Measurements from ENCODE around the gene SCYGR7.
"Not testable (repeated sequence)": the region's sequence is repeated elsewhere in the genome, so short reads cannot be mapped to it uniquely, and the experiment has no call there.

SCYGR7 gene

GRCh38 chr2:227756261-227756660, 28.1 kb downstream of the SCYGR7 start:
- in situ Hi-C loops (cut with MboI; ENCODE audit: low sequenced_read_pairs) = not testable (repeated sequence)

GRCh38 chr2:227759411-227760118, 31.4 kb downstream of the SCYGR7 start:
- in situ Hi-C loops (cut with MboI; ENCODE audit: low sequenced_read_pairs) = no loop called here

- in situ Hi-C loops (cut with MboI; ENCODE audit: low sequenced_read_pairs) = no loop called here
Measured at GRCh38 chr2:227761740-227762476, 33.8 kb downstream of the SCYGR7 start.

GRCh38 chr2:227765788-227766372, 37.7 kb downstream of the SCYGR7 start:
- in situ Hi-C loops (cut with MboI; ENCODE audit: low sequenced_read_pairs) = no loop called here

- in situ Hi-C loops (cut with MboI; ENCODE audit: low sequenced_read_pairs) = no loop called here
Measured at GRCh38 chr2:227766373-227766883, 38.3 kb downstream of the SCYGR7 start.

GRCh38 chr2:227767830-227768229, 39.7 kb downstream of the SCYGR7 start:
- in situ Hi-C loops (cut with MboI; ENCODE audit: low sequenced_read_pairs) = no loop called here

- in situ Hi-C loops (cut with MboI; ENCODE audit: low sequenced_read_pairs) = no loop called here
Measured at GRCh38 chr2:227772197-227772661, 44.1 kb downstream of the SCYGR7 start.

GRCh38 chr2:227772932-227773331, 44.8 kb downstream of the SCYGR7 start:
- in situ Hi-C loops (cut with MboI; ENCODE audit: low sequenced_read_pairs) = no loop called here

- in situ Hi-C loops (cut with MboI; ENCODE audit: low sequenced_read_pairs) = no loop called here
Measured at GRCh38 chr2:227774011-227774624, 46.0 kb downstream of the SCYGR7 start.

- in situ Hi-C loops (cut with MboI; ENCODE audit: low sequenced_read_pairs) = no loop called here
Measured at GRCh38 chr2:227774895-227775842, 47.0 kb downstream of the SCYGR7 start.

All from HL-60/S4 treated with retinoic acid at 250 ng/mL for 4 days and 3 days (cell line).